HPDE6-E6E7 (cell line): ENCODE measurements around the gene LRRC15.

Experiments
- DNase-seq: peaks from one replicate; pipeline ENCODE4 v3.0.0; 2011; ENCODE audit warnings: missing footprints; ENCODE audit errors: extremely low spot score

The LRRC15 gene

GRCh38 chr3:194320744-194321243 lies 48.7 kb downstream of the LRRC15 start:
- no peak for DNase-seq

DNA sequence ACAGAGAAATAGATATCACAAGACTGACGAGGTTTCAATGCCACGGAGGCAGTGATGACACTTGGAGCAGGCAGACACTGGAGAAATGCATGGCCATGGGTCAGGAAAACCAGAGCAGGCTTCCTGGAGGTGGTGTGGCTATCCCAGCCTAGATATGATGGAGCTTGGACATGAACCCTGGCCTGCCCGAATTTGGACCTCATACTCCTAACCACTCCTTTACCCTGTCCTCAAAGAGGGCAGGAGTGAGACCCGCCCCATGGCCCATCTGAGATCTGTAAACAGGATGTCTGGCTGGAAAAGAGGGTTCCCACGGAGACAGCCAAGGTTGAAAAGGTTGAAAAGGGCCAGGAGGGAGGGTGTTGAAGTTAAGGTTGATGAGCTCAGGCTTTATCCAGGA lies 49.4 kb downstream of the LRRC15 start:
- no peak for DNase-seq

DNA sequence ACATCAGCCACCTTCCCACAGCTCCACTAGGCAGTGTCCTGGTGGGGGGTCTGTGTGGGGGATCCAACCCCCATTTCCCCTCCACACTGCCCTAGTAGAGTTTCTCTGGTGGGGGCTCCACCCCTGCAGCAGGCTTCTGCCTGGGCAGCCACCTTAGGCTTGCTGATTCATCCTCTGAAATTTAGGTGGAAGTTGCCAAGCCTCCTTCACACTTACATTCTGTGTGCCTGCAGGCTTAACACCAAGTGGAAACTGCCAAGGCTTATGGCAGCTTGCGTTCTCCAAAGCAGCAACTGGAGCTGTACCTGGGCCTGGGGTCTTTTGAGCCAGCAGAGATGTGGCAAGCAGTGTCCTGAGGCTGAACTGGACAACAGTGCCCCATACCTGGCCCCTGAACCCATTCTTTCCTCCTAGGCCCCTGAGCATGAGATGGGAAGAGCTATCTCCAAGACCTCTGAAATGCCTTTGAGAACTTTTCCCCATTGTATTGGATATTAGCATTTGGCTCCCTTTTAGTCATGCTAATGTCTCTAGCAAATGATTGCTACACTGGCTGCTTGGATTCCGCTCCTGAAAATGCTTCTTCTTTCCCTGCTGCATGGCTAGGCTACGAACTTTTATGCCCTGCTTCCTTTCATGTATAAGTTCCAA lies 50.9 kb downstream of the LRRC15 start:
- DNase-seq, result no peak

GRCh38 chr3:194316918-194317317 lies 52.6 kb downstream of the LRRC15 start:
- DNase-seq, result no peak

GRCh38 chr3:194315965-194316361 lies 53.6 kb downstream of the LRRC15 start:
- no peak for DNase-seq

DNA sequence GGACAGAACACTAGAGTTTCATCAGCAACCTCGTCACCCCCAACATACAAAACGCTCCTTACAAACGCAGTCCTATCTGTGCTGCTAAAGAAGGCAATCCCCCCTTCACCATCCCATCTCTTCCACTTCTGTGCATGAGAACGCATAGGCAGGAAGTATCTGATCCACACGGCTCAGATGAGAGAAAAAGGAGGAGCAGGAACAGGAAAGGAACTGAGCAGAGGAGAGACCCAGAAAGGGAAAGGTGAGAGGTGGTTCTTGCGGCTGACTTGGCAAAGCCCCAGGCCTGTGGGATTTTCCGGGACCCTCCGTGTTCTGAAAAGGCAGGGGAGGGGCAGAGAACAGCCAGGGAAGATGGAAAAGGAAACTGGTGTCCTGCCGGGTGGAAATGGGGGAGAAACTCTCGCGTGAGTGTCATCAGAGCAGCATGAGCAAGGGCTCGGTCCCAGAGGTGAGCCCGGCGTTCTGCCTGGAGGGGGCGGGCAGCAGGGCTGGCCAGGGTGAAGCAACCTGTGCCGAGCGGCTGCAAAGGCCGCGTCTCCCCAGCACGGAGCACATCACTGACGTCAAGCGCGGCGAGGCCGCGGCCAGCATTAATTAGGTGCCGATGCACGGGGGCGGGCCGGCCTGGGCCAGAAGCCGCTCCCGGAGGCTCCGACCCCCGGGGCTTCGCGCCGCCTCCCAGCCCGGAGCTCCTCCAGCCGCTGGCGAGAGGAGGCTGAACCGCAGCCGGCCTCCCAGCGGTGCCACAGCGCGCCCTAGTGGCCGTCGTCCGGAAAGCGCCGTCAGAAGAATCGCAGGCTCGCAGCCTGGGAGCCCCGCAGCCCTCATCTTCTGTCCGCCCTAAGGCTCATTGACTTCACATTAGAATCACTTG lies 54.2 kb downstream of the LRRC15 start:
- DNase-seq, result peak; percentile 70

DNA sequence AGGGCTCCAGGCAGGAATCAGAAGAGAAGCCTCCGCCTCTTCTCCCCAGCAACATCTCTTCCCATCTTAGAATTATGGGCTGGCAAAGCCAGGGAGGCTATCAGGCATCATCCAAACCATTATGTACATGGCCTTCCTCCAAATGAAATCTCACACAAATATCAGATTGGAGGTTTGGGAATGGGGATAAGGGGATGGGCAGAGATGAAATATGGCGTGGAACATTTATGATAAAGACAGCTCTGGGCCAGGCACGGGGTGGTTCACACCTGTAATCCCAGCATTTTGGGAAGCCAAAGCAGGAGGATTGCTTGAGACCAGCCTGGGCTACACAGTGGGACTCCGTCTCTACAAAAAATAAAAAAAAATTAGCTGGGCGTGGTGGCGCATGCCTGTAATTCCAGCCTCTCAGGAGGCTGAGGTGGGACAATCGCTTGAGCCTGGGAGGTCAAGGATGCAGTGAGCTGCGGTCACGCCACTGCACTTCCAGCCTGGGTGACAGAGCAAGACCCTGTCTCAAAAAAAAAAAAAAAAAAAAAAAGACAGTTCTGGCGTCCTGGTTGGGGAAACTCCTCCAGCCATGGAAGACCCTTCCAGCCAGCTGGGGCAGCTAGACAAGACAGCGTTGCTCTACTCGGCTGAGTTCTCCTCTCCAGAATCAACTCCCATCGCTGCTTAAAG lies 55.0 kb downstream of the LRRC15 start:
- no peak for DNase-seq

DNA sequence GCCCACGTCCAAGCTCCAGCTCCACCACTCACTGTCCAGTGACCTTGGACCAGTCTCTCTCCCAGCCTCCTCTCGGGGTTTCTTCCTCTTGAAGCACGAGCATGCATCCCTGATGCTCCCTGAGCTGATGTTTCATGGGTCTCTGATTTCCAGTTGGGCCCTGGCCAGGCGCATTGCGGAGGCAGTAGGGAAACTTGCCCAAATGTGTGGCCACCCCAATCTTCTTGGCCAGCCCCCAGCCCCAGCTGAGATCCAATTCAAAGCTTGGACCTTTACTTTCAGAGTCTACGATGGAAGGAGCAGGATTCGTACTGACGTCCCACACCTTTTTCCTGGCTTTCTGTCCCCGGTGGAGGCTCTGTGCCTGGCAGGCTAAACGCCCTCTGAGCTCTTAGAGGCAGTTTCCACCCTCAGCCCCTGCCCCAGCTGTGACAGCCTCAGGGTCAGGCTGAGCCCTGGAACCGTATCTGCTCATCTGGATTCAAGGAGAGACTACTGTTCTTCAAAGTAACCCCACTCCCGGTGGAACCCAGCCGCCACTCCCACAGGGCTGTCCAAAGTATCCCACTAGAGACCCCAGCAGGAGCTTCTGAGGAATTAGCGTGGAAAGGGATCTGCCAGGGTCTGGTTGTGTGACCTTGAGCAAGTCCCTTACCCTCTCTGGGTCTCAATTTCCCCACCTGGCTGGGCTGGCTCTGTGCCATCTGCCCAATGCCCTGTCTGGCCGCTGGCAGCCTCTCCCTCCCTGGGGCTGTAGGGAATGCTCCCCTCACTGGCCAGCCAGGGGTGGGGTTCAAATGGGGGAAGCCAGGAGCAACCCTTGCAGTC lies 55.8 kb downstream of the LRRC15 start:
- DNase-seq, result no peak

DNA sequence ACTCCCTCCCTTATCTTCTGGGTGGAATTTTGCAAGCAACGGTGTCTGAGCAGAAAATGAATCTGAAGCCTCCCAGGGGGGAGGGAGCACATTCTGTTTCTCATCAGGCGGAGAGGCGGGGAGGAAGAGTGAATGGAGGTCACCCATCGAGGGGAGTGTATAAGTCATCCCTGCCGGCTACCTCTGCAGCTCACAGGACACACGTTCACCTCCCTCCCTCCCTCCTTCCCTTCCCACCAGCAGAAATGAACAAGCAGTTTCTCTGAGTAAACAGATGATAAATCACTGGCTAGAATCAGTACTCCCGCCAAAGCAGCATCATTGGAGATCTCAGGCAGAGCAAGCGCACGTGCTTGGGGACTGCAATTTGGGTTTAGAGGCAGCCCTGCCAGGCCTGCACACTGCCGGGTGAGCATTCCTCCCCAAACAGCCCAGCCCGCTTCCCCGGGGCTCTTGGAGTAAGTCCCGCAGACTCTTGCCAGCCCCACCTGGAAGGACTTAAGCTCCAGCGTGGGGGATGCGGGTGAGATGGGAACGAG lies 56.7 kb downstream of the LRRC15 start:
- DNase-seq, result no peak

GRCh38 chr3:194312186-194312742 lies 57.3 kb downstream of the LRRC15 start:
- no peak for DNase-seq

GRCh38 chr3:194311000-194311399 lies 58.5 kb downstream of the LRRC15 start:
- DNase-seq, result no peak

DNA sequence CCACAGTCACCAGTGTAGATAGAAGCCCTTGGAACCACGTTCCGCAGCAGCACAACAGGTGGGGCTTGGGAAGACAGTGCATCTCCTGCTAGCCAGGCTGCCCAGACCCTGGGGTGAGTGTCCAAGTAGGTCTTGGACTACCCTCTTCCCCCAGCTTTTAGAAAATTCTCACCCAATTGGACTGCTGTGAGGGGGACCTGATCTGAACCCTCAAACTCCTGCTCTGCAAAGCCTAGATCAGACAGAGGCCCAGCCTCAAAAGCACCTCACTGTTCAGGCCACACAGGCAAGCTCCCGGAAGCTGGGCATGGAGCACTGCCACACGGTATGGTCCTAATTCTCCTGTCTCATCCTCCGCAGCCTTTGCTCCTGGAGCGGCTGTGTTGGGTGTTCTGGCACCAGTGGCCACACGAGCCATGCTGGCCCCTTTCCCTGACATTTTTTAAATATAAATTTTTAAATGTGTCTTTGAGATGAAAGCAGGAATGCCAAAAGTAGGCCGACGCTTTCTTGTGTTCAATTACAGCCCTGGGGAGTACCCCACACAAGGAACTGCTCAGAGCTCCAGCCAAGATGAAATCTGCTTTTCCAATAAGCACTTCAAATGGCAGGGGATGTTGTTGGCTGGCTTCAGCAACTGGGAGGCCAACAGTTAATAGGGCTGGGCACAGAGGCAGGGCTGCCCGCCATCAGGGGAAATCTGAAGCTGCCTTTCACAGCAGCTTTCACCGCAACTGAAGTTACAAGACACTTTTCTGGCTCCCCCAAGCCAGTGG lies 59.3 kb downstream of the LRRC15 start:
- no peak for DNase-seq

- DNase-seq, result no peak
Measured at GRCh38 chr3:194308601-194309449, 60.7 kb downstream of the LRRC15 start.

- DNase-seq, result no peak
Measured at GRCh38 chr3:194307849-194308248, 61.7 kb downstream of the LRRC15 start.

- no peak for DNase-seq
Measured at GRCh38 chr3:194306771-194307640, 62.5 kb downstream of the LRRC15 start.

- DNase-seq, result no peak
Measured at GRCh38 chr3:194306109-194306686, 63.3 kb downstream of the LRRC15 start.

DNA sequence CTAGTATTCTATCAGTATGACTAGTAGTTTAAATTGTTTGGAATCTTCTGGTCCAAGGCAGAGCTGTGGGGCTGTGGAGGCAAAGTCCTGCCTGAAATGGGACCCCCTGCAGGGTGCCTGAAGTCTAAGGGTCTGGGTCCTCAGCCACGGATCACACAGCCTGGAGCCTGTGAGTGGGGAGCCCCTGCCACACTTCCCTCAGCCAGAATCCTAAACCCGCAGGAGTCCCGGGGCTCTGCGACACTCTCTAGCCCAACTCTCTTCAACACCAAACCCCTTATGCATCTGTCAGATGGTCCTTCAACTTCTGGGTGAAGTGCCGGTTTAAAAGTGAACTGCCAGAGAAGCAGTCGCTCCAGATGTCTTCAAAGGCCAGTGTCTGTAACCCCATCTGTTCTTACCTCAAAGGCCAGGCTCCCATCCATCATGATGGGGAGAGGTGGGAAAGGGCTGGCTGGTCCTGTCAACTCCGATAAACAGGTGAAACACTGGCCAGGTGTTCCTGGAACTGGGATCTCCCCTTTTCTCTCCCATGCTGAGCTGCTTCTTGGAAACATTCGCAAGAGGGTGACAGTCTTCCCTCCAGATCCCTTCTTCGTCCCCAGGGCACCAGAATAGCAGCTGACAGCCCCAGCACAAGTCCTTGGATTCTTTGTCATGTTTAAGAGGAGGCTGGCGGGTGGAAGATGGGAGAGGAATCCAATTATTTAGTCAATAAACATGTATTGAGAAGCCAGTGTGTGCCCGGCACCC lies 64.0 kb downstream of the LRRC15 start:
- DNase-seq, result no peak
